ENCODE results near the gene SLC7A10. TPM values are rescaled to one million over a fixed set of nuclear protein-coding genes. Genes with fewer than 3 reads are reported as not detected.
"Not testable (repeated sequence)": the region's sequence is repeated elsewhere in the genome, so short reads cannot be mapped to it uniquely, and the experiment has no call there.

The SLC7A10 gene
- total RNA-seq, 1 donor from 2014 or later, result not detected

GRCh38 chr19:33211794-33212435, 13.7 kb downstream of the SLC7A10 start:
- Mint-ChIP-seq H3K9me3 (ENCODE audit: unreplicated experiment) (no peaks in the 10 kb centered on the region), H3K27me3 (ENCODE audit: unreplicated experiment) (no peaks in the 10 kb centered on the region), H3K27ac (ENCODE audit: unreplicated experiment) (no peak overlapping the region), H3K4me1 (ENCODE audit: unreplicated experiment) (no peaks in the 10 kb centered on the region), H3K4me3 (ENCODE audit: unreplicated experiment) (no peak overlapping the region), H3K36me3 (ENCODE audit: unreplicated experiment) (no peaks in the 10 kb centered on the region)
- no peak for TF ChIP-seq CTCF (IDR thresholded peaks at IDR 0.05)
- DNase-seq (ENCODE audit: extremely low spot score, unreplicated experiment), result no peak

- no peaks in the 10 kb centered on the region for H3K9me3 Mint-ChIP-seq (ENCODE audit: unreplicated experiment)
- H3K4me1 Mint-ChIP-seq (ENCODE audit: unreplicated experiment), result no peaks in the 10 kb centered on the region
- DNase-seq (ENCODE audit: extremely low spot score, unreplicated experiment), result no peak
- no peak for TF ChIP-seq CTCF (IDR thresholded peaks at IDR 0.05)
- H3K36me3 Mint-ChIP-seq (ENCODE audit: unreplicated experiment), result no peaks in the 10 kb centered on the region
- no peaks in the 10 kb centered on the region for H3K27me3 Mint-ChIP-seq (ENCODE audit: unreplicated experiment)
- no peak overlapping the region for H3K27ac Mint-ChIP-seq (ENCODE audit: unreplicated experiment)
- H3K4me3 Mint-ChIP-seq (ENCODE audit: unreplicated experiment), result no peak overlapping the region
Measured at GRCh38 chr19:33210266-33210940, 15.2 kb downstream of the SLC7A10 start.

GRCh38 chr19:33209850-33210230, 15.8 kb downstream of the SLC7A10 start:
- H3K27me3 Mint-ChIP-seq (ENCODE audit: unreplicated experiment); H3K9me3 Mint-ChIP-seq (ENCODE audit: unreplicated experiment); H3K27ac Mint-ChIP-seq (ENCODE audit: unreplicated experiment); H3K4me3 Mint-ChIP-seq (ENCODE audit: unreplicated experiment); H3K4me1 Mint-ChIP-seq (ENCODE audit: unreplicated experiment); DNase-seq (ENCODE audit: extremely low spot score, unreplicated experiment); H3K36me3 Mint-ChIP-seq (ENCODE audit: unreplicated experiment): not testable (repeated sequence)

- Mint-ChIP-seq H3K9me3 (ENCODE audit: unreplicated experiment) (no peaks in the 10 kb centered on the region), H3K4me1 (ENCODE audit: unreplicated experiment) (no peaks in the 10 kb centered on the region), H3K4me3 (ENCODE audit: unreplicated experiment) (no peak overlapping the region), H3K36me3 (ENCODE audit: unreplicated experiment) (no peaks in the 10 kb centered on the region), H3K27me3 (ENCODE audit: unreplicated experiment) (no peaks in the 10 kb centered on the region), H3K27ac (ENCODE audit: unreplicated experiment) (no peak overlapping the region)
- no peak for TF ChIP-seq CTCF (IDR thresholded peaks at IDR 0.05)
- no peak for DNase-seq (ENCODE audit: extremely low spot score, unreplicated experiment)
Measured at GRCh38 chr19:33208904-33209849, 16.5 kb downstream of the SLC7A10 start.

GRCh38 chr19:33208371-33208895, 17.2 kb downstream of the SLC7A10 start:
- H3K36me3 Mint-ChIP-seq (ENCODE audit: unreplicated experiment), result no peaks in the 10 kb centered on the region
- H3K4me1 Mint-ChIP-seq (ENCODE audit: unreplicated experiment), result no peaks in the 10 kb centered on the region
- no peak overlapping the region for H3K27ac Mint-ChIP-seq (ENCODE audit: unreplicated experiment)
- H3K9me3 Mint-ChIP-seq (ENCODE audit: unreplicated experiment), result no peaks in the 10 kb centered on the region
- TF ChIP-seq CTCF (IDR thresholded peaks at IDR 0.05), result no peak
- no peak for DNase-seq (ENCODE audit: extremely low spot score, unreplicated experiment)
- H3K4me3 Mint-ChIP-seq (ENCODE audit: unreplicated experiment), result no peak overlapping the region
- H3K27me3 Mint-ChIP-seq (ENCODE audit: unreplicated experiment), result no peaks in the 10 kb centered on the region

Measured in osteocyte (in vitro differentiated cells).